Karpas-422 (cell line): ENCODE data around the gene C14orf180. TPM values are rescaled to one million over a fixed set of nuclear protein-coding genes. Genes with fewer than 3 reads are reported as not detected.

ENCODE experiments used
- DNase-seq: peaks from one replicate; pipeline ENCODE4 v3.0.0-alpha.2; 2015
- H2AFZ ChIP-seq: fragments of 200-600 bp; sonication (generic); 2 replicates; pipeline ENCODE4 v1.6.1; 2014; ENCODE audit warnings: antibody characterized with exemption, low read length, mixed read lengths
- H3K27ac ChIP-seq: fragments of 200-600 bp; sonication (generic); 2 replicates; pipeline ENCODE4 v1.5.1; 2014; ENCODE audit warnings: mild to moderate bottlenecking, low read length, moderate library complexity
- H3K27me3 ChIP-seq: fragments of 200-600 bp; sonication (generic); 2 replicates; pipeline ENCODE4 v1.6.1; 2014; ENCODE audit warnings: low read length, mixed read lengths
- H3K36me3 ChIP-seq: fragments of 200-600 bp; sonication (generic); 2 replicates; pipeline ENCODE4 v1.6.1; 2014; ENCODE audit warnings: low read length, mixed read lengths; ENCODE audit not compliant: insufficient read depth
- H3K4me1 ChIP-seq: fragments of 200-600 bp; sonication (generic); 2 replicates; pipeline ENCODE4 v1.6.1; 2014; ENCODE audit warnings: mild to moderate bottlenecking, low read length, mixed read lengths
- H3K4me2 ChIP-seq: fragments of 200-600 bp; sonication (generic); 2 replicates; pipeline ENCODE4 v1.6.1; 2014; ENCODE audit warnings: low read length, low read depth, mild to moderate bottlenecking; ENCODE audit not compliant: poor library complexity, severe bottlenecking
- H3K4me3 ChIP-seq: fragments of 200-600 bp; sonication (generic); 2 replicates; pipeline ENCODE4 v1.5.1; 2014; ENCODE audit warnings: mild to moderate bottlenecking, antibody characterized with exemption, low read length, mixed read lengths
- H3K79me2 ChIP-seq: fragments of 200-600 bp; sonication (generic); 2 replicates; pipeline ENCODE4 v1.6.1; 2014; ENCODE audit warnings: mild to moderate bottlenecking, low read length, mixed read lengths
- H3K9ac ChIP-seq: fragments of 200-600 bp; sonication (generic); 2 replicates; pipeline ENCODE4 v1.6.0; 2014; ENCODE audit warnings: low read length
- H3K9me2 ChIP-seq: fragments of 200-600 bp; sonication (generic), shearing (Covaris generic); replicated peaks from 2 replicates; pipeline ENCODE4 v1.6.0; 2014; ENCODE audit warnings: mild to moderate bottlenecking, low read length, moderate library complexity; ENCODE audit not compliant: insufficient read depth
- H3K9me3 ChIP-seq: fragments of 300-700, 200-600 bp; sonication (generic); 2 replicates; pipeline ENCODE4 v1.6.1; 2014; ENCODE audit warnings: low read length, mixed read lengths
- H4K20me1 ChIP-seq: fragments of 200-600 bp; sonication (generic); 2 replicates; pipeline ENCODE4 v1.6.1; 2014; ENCODE audit warnings: mild to moderate bottlenecking, antibody characterized with exemption, low read length, low read depth; ENCODE audit not compliant: insufficient read depth
- total RNA-seq: library from RNA; depleted of rRNA; stranded (reverse); fragments of >200 nt; shearing (Covaris generic); gene quantifications from 2 replicates; pipeline ENCODE4 v1.2.3, GENCODE V29; 2014; ENCODE audit warnings: low replicate concordance

C14orf180 gene
- total RNA-seq, 1 experiment from 2014 or later: not detected

DNA sequence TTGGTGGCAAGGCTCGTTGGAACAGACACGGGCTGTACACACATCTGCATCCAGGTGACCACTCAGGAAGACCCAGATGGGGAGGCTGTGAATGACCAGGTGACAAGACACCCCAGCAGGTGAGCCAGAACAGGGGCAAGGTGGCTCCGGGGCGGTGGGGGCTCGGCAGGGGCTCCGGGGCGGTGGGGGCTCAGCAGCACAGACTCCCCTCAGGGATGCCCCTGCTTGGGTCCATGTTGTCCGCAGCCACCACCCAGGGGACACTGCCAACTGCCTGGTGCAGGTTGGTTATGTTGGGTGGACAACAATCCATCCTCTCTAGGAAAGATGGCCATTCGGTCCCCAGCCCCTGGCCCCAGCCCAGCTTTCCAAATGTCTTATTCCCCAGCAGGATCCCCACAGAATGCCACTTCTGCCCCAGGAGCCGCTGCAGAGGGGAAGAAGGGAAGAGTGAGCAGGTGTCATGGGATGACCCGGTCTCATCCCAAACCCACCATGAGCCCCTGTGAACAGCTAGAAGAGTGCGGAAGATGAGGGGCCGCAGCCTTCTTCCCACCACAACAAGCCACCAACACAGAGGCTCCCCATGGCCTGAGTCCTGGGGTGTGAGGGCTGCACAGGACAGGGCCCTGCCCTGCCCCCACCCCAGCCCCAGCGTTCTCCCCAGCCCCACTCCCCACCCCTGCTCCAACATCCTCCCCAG is 31.4 kb upstream of the C14orf180 start:
- no peaks in the 10 kb centered on the region for H3K27me3 ChIP-seq

DNA sequence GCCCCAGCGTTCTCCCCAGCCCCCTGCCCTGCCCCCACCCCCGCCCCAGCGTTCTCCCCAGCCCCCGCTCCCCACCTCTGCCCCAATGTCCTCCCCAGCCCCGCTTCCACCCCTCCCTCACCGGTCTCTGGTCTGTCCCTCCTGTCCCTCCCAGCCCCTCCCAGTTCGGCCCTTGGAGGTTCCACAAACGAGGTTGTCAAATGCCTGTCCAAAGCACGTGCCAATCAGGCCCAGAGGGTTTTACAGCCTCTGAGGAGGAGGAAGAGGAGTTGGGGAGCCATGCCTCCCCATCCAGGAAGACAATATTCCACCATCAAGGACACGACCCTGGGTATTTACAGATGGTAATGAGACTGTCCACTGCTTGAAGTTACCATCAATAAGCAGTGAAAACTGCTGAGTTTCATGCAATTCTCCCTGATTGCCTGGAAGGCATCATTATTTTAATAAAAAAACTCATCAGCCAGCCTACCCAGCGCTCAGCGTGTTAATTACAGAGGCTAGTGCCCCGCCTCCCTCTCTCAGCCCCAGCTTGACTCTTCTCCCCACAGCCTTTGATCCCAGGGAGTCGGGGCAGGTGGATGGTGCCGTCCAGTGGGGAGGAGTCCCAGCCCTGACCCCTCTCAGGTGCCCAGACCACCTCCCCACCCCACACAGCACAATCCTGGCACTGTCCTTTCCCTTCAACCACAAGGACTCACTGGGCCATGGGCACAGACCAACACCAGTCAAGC is 30.6 kb upstream of the C14orf180 start:
- Histone ChIP-seq H3K36me3 (no peaks in the 10 kb centered on the region), H3K79me2 (peaks cover 8% of the 10 kb centered on the region; the same call in 1 of the 2 replicates), H3K27ac (peak overlapping the region; percentile 96), H3K9ac (peak overlapping the region; percentile 14; the same call in 1 of the 2 replicates), H3K9me2 (no peaks in the 10 kb centered on the region), H2AFZ (no peak overlapping the region), H3K4me2 (no peak overlapping the region), H3K4me3 (no peak overlapping the region), H3K27me3 (no peaks in the 10 kb centered on the region), H3K4me1 (peaks cover 93% of the 10 kb centered on the region), H3K9me3 (no peaks in the 10 kb centered on the region), H4K20me1 (no peaks in the 10 kb centered on the region; the same call in 1 of the 2 replicates)
- DNase-seq: no peak

More for the DNA sequence above, 31.4 kb upstream of the C14orf180 start:
- H3K4me3 ChIP-seq: no peak overlapping the region
- H3K4me2 ChIP-seq: no peak overlapping the region
- no peaks in the 10 kb centered on the region for H3K9me3 ChIP-seq
- H3K9ac ChIP-seq: no peak overlapping the region
- H4K20me1 ChIP-seq: no peaks in the 10 kb centered on the region; the same call in 1 of the 2 replicates
- peaks cover 93% of the 10 kb centered on the region for H3K4me1 ChIP-seq
- DNase-seq: no peak
- H2AFZ ChIP-seq: no peak overlapping the region
- H3K27ac ChIP-seq: peak overlapping the region; percentile 32; the same call in 1 of the 2 replicates
- H3K79me2 ChIP-seq: peaks cover 5% of the 10 kb centered on the region; the same call in 1 of the 2 replicates
- no peaks in the 10 kb centered on the region for H3K36me3 ChIP-seq
- no peaks in the 10 kb centered on the region for H3K9me2 ChIP-seq

DNA sequence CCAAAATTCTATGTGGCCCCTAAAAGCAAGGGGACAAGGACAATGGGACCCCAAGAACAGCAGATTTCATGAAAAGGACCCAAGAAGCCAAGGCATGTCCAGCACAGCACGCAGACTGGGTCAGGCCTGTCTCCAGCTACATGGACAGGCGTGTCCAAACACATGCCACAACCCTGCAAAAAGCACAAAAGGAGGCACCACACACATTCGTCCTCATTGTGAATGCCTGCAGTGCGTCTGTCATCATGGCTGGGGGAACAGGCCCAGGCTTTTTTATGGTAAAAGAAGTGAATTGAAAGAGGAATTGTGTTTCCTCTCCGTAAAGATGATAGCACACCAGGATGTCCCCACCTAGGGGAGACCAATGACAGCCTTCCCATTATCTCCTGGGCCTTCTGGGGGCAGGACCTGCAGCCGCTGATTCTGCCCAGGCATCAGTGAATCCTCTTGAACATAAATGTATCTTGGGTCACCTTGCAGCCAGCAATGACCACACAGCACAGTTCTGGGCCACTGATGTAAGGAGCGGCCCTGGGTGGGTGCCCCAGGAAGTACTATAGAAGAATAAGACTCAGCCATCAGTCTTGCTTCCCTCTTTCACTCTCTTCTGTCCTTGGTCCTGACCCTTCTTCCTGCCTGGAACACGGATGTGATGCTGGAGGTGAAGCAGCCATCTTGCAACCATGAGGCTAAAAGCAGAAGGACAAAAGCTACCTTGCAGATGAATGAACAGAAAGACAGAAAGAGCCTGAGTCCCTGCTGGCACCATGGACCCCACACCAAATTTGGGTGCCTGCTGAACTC is 29.8 kb upstream of the C14orf180 start:
- Histone ChIP-seq H3K4me2 (no peak overlapping the region), H3K4me1 (peaks cover 93% of the 10 kb centered on the region), H3K9me3 (no peaks in the 10 kb centered on the region), H3K27ac (peak overlapping the region; percentile 96), H3K27me3 (no peaks in the 10 kb centered on the region), H4K20me1 (no peaks in the 10 kb centered on the region; the same call in 1 of the 2 replicates), H3K4me3 (no peak overlapping the region), H3K36me3 (no peaks in the 10 kb centered on the region), H2AFZ (no peak overlapping the region), H3K79me2 (peaks cover 15% of the 10 kb centered on the region), H3K9ac (peak overlapping the region; percentile 14; the same call in 1 of the 2 replicates), H3K9me2 (no peaks in the 10 kb centered on the region)
- DNase-seq: no peak

DNA sequence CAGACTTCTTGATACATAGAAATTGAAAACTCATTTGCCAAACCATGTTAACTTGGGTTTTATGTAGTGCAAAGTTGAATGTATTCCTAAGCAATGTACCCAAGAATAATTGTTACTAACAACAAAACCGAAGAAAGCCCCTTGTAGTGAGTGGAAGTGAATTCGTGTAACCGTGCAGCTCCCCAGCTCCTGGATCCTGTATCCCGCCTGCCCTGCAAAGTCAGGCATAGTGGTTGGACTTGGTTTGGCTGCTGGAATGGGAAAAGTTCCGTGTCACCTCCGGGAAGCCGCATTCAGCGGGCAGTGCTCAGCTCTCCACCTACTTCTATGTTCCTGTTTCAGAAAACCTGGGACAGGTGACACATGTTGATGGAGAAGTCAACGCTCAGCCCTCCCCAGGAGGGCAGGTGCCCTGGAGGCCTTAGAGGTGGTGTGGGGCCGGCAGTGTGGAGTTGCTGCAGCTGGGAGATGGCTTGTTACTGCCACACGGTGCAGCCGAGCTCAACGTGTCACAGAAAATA is 29.2 kb upstream of the C14orf180 start:
- Histone ChIP-seq H3K36me3 (no peaks in the 10 kb centered on the region), H2AFZ (no peak overlapping the region), H3K4me2 (no peak overlapping the region), H3K79me2 (peaks cover 22% of the 10 kb centered on the region), H3K4me1 (peaks cover 93% of the 10 kb centered on the region), H3K9me2 (no peaks in the 10 kb centered on the region), H3K4me3 (no peak overlapping the region), H3K27me3 (no peaks in the 10 kb centered on the region), H3K27ac (peak overlapping the region; percentile 96; the same call in 1 of the 2 replicates), H3K9me3 (no peaks in the 10 kb centered on the region), H3K9ac (no peak overlapping the region), H4K20me1 (no peaks in the 10 kb centered on the region; the same call in 1 of the 2 replicates)
- no peak for DNase-seq

DNA sequence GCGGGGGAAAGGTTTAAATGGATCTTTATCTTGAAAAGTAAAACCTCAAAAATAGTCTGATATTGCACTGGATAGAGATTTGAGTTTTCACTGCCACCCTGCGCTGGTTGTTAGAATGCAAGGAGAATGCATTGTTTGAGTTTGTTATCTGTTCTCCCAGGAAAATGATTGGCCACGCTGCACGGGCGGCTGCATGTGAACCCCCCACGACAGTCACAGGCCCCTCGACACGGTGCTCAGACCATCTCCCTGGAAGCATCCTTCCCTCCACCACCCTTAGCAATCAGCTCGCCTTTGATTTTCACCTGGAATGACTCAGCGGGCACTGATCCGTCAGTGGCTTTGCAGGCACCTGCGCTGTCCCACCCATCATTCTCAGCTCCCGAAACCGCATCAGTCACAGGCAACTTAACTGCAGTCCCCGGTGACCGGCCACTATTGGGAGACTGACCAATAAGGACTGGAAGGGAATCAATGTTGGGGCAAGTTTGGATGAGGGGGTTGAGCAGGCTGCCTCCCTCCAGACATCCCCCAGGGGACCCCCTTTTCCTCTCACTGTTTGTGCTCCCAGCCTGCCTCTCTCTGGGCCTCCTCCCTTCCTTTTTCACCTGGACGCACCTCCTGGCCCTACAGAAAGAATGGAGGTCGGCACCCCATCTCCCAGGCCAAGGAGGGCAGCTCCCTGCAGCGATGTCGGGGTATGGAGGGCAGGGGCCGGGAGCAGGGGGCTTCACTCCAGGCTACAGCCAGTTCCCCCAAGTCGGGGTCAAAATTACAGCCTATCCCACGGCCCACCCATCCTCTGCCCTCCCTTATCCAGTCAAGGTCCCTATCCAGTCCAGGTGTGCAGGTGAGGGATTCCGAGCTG is 28.5 kb upstream of the C14orf180 start:
- DNase-seq: peak; percentile 71
- Histone ChIP-seq H3K4me1 (peaks cover 93% of the 10 kb centered on the region), H3K4me3 (no peak overlapping the region), H3K27ac (peak overlapping the region; percentile 96), H3K79me2 (peaks cover 29% of the 10 kb centered on the region), H2AFZ (no peak overlapping the region), H4K20me1 (no peaks in the 10 kb centered on the region; the same call in 1 of the 2 replicates), H3K9me3 (no peaks in the 10 kb centered on the region), H3K9me2 (no peaks in the 10 kb centered on the region), H3K36me3 (no peaks in the 10 kb centered on the region), H3K4me2 (no peak overlapping the region), H3K9ac (no peak overlapping the region), H3K27me3 (no peaks in the 10 kb centered on the region)

DNA sequence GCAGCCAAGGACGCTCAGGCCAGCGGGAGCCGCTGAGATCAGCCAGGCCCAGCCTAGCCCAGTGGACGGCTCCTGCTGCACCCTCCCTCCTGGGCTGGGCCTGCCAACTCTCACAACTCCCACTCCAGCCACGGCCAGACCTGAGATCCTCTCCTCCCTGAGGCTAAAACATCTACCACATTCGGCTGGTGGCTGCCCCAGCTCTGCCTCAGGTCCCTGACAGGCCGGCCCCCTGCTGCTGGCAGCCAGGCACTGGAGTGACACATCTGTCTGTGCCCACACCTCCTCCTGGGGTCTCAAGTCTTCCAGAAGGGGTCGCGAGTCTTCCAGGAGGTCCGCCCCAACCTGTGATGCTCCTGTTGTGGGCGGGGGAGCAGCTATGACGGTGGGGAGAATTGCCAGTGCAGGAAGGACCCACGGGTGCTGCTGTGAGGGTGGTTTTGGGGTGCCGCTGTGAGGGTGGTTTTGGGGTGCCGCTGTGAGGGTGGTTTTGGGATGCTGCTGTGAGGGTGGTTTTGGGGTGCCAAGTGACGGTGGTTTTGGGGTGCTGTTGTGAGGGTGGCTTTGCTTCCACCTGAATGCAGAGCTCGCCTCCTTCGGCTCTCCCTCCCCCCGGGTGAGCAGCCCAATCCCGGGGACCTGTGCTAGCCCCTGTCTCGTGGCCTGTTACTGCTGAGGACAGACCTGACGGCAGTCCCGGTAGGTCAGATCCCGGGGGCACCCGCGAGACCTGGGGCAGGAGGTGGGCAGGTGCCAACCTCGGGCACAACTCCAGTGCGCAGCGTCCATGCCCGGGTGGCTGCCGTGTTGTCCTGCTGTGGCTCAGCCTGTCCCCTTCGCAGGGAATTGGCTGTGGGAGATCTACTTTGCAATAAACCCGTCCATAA is 27.5 kb upstream of the C14orf180 start:
- no peaks in the 10 kb centered on the region for H3K9me2 ChIP-seq
- H3K36me3 ChIP-seq: no peaks in the 10 kb centered on the region
- no peaks in the 10 kb centered on the region for H3K27me3 ChIP-seq
- no peaks in the 10 kb centered on the region; the same call in 1 of the 2 replicates for H4K20me1 ChIP-seq
- no peaks in the 10 kb centered on the region for H3K9me3 ChIP-seq
- H3K4me3 ChIP-seq: no peak overlapping the region
- no peak for DNase-seq
- peaks cover 39% of the 10 kb centered on the region for H3K79me2 ChIP-seq
- peak overlapping the region; percentile 96 for H3K27ac ChIP-seq
- H3K9ac ChIP-seq: peak overlapping the region; percentile 80
- H2AFZ ChIP-seq: no peak overlapping the region
- no peak overlapping the region for H3K4me2 ChIP-seq
- H3K4me1 ChIP-seq: peaks cover 94% of the 10 kb centered on the region
